Smooth muscle cell (in vitro differentiated cells): ENCODE measurements around the gene TMEM229A. TPM values are rescaled to one million over a fixed set of nuclear protein-coding genes. Genes with fewer than 3 reads are reported as not detected.

ENCODE experiments used
- DNase-seq: peaks from one replicate; lab custom pipeline; 2025; ENCODE audit not compliant: unreplicated experiment; lab: John Stamatoyannopoulos, UW
- H2AFZ ChIP-seq: fragments of 200-600 bp; sonication (generic); 2 replicates; pipeline ENCODE4 v1.6.0; 2016; ENCODE audit warnings: antibody characterized with exemption, low read depth, mild to moderate bottlenecking
- H3F3A ChIP-seq: fragments of 200-600 bp; sonication (generic); 2 replicates; pipeline ENCODE4 v1.6.0; 2017; ENCODE audit warnings: antibody characterized with exemption, low read depth
- H3K27ac ChIP-seq: fragments of 200-600 bp; sonication (generic); 2 replicates; pipeline ENCODE4 v1.5.1; 2016; ENCODE audit warnings: low read depth, mild to moderate bottlenecking
- H3K27me3 ChIP-seq: fragments of 200-600 bp; sonication (generic); 2 replicates; pipeline ENCODE4 v1.6.1; 2016; ENCODE audit warnings: low read depth, mild to moderate bottlenecking
- H3K36me3 ChIP-seq: fragments of 200-600 bp; sonication (generic); 2 replicates; pipeline ENCODE4 v1.5.1; 2016; ENCODE audit warnings: low read depth
- H3K4me1 ChIP-seq: fragments of 200-600 bp; sonication (generic); 2 replicates; pipeline ENCODE4 v1.5.1; 2016; ENCODE audit warnings: low read depth
- H3K4me2 ChIP-seq: fragments of 200-600 bp; sonication (generic); 2 replicates; pipeline ENCODE4 v1.6.0; 2016; ENCODE audit warnings: mild to moderate bottlenecking
- H3K4me3 ChIP-seq: fragments of 200-600 bp; sonication (generic); 2 replicates; pipeline ENCODE4 v1.5.1; 2016; ENCODE audit warnings: mild to moderate bottlenecking
- H3K79me2 ChIP-seq: fragments of 200-600 bp; sonication (generic); 2 replicates; pipeline ENCODE4 v1.6.0; 2016; ENCODE audit warnings: low read depth, mild to moderate bottlenecking
- H3K9ac ChIP-seq: fragments of 200-600 bp; sonication (generic); 2 replicates; pipeline ENCODE4 v1.6.0; 2016; ENCODE audit warnings: low read depth
- H3K9me3 ChIP-seq: fragments of 200-600 bp; sonication (generic); replicated peaks from 2 replicates; pipeline ENCODE4 v1.5.1; 2016; ENCODE audit warnings: low read depth
- H4K20me1 ChIP-seq: fragments of 200-600 bp; sonication (generic); 2 replicates; pipeline ENCODE4 v1.6.0; 2016; ENCODE audit warnings: low read depth
- WGBS: methylation state at CpG from one replicate; pipeline ENCODE4 v1.1.7; 2016; ENCODE audit warnings: low lambda C conversion rate; 5-methylcytosine and 5-hydroxymethylcytosine counted together
- polyA plus RNA-seq: library from polyadenylated mRNA; unstranded; fragments of >200 nt; fragmentation: Nextera tagmentation; extraction: Ambion mirVana; gene quantifications from 2 replicates; pipeline ENCODE4 v1.2.1, GENCODE V29; 2016
- total RNA-seq: library from RNA; depleted of rRNA; stranded (reverse); fragments of >200 nt; gene quantifications from 2 replicates; pipeline ENCODE4 v1.2.3, GENCODE V29; 2014
- TF ChIP-seq, protein P1 (sequence below): fragments of 200-600 bp; sonication (generic); IDR thresholded peaks from 2 replicates; pipeline ENCODE4 v1.5.1; 2017; ENCODE audit warnings: borderline replicate concordance, mild to moderate bottlenecking, antibody characterized with exemption; ENCODE audit not compliant: insufficient read depth, poor library complexity, severe bottlenecking

TMEM229A gene
- total and polyA plus RNA-seq, 2 experiments from 2014 or later, result not detected

DNA sequence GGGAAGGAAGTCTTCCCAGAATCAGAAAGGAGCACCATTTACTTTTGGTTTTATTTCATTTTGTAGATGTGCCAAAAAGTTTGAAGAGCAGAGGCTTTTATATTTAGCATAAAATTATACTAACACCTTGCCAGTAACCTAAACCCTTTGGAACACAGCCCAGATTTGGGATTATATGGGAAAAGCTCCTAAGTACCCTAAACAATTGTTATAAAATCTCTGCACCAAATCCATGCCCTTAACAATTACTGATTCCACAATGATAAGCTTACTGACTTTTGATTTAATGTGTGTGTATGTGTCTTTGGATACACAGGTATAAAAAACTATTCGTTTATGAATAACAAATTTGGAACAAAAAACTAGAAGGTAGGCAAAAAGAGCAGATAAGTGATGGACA lies 39.0 kb upstream of the TMEM229A start:
- Histone ChIP-seq H3K79me2 (no peaks in the 10 kb centered on the region), H3K27me3 (no peaks in the 10 kb centered on the region), H3K27ac (peak overlapping the region; percentile 77), H4K20me1 (no peaks in the 10 kb centered on the region), H3K4me1 (no peaks in the 10 kb centered on the region), H3K4me3 (no peak overlapping the region), H3F3A (peaks cover 12% of the 10 kb centered on the region), H3K9ac (no peak overlapping the region), H3K4me2 (no peak overlapping the region), H3K36me3 (no peaks in the 10 kb centered on the region), H3K9me3 (no peaks in the 10 kb centered on the region), H2AFZ (no peak overlapping the region)
- WGBS, result 86% methylated on average over 1 of the region's 1 CpG
- DNase-seq, result no peak
- TF ChIP-seq, protein P1, sequence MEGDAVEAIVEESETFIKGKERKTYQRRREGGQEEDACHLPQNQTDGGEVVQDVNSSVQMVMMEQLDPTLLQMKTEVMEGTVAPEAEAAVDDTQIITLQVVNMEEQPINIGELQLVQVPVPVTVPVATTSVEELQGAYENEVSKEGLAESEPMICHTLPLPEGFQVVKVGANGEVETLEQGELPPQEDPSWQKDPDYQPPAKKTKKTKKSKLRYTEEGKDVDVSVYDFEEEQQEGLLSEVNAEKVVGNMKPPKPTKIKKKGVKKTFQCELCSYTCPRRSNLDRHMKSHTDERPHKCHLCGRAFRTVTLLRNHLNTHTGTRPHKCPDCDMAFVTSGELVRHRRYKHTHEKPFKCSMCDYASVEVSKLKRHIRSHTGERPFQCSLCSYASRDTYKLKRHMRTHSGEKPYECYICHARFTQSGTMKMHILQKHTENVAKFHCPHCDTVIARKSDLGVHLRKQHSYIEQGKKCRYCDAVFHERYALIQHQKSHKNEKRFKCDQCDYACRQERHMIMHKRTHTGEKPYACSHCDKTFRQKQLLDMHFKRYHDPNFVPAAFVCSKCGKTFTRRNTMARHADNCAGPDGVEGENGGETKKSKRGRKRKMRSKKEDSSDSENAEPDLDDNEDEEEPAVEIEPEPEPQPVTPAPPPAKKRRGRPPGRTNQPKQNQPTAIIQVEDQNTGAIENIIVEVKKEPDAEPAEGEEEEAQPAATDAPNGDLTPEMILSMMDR, result no peak

- H4K20me1 ChIP-seq, result no peaks in the 10 kb centered on the region
Observed at GRCh38 chr7:124062171-124062570, 29.3 kb upstream of the TMEM229A start.

DNA sequence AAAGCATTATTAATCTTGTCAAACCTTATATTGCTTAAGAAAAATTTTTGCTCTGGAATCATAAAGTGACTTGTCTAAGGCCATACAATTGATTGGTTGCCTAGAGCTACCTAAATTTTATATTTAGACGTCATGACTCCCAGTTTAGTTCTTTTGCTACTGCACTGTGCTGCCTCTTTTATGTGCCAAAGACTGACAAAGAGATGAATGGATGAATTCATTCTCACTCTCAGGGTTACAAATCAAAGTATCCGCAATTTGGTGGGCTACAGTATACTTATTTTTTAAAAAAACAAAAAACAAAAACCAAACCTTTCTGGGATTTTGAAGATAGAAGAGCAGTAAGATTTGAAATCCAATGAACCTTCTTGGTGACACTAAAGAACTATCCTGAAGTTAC lies 27.7 kb upstream of the TMEM229A start:
- no peaks in the 10 kb centered on the region for H3K36me3 ChIP-seq
- DNase-seq, result no peak
- H3K4me3 ChIP-seq, result no peak overlapping the region
- TF ChIP-seq, protein P1, result no peak
- H3K9me3 ChIP-seq, result no peaks in the 10 kb centered on the region
- H3K9ac ChIP-seq, result no peak overlapping the region
- no peak overlapping the region for H3K27ac ChIP-seq
- no peaks in the 10 kb centered on the region for H3F3A ChIP-seq
- no peaks in the 10 kb centered on the region for H3K4me1 ChIP-seq
- H3K79me2 ChIP-seq, result no peaks in the 10 kb centered on the region
- H3K4me2 ChIP-seq, result no peak overlapping the region
- no peaks in the 10 kb centered on the region for H4K20me1 ChIP-seq
- 88% methylated on average over 2 of the region's 2 CpGs for WGBS
- H2AFZ ChIP-seq, result no peak overlapping the region
- peaks cover 11% of the 10 kb centered on the region for H3K27me3 ChIP-seq

More at GRCh38 chr7:124062171-124062570, 29.3 kb upstream of the TMEM229A start:
- peaks cover 11% of the 10 kb centered on the region for H3K27me3 ChIP-seq
- H3K79me2 ChIP-seq, result no peaks in the 10 kb centered on the region
- H3K4me3 ChIP-seq, result no peak overlapping the region
- WGBS, result 35% methylated on average over 1 of the region's 1 CpG
- H3K36me3 ChIP-seq, result no peaks in the 10 kb centered on the region
- no peaks in the 10 kb centered on the region for H3F3A ChIP-seq
- H3K9ac ChIP-seq, result no peak overlapping the region
- H3K27ac ChIP-seq, result no peak overlapping the region
- H3K9me3 ChIP-seq, result no peaks in the 10 kb centered on the region
- TF ChIP-seq, protein P1, result no peak
- H2AFZ ChIP-seq, result no peak overlapping the region
- no peak for DNase-seq
- H3K4me2 ChIP-seq, result no peak overlapping the region
- no peaks in the 10 kb centered on the region for H3K4me1 ChIP-seq

GRCh38 chr7:124059375-124059774 lies 26.5 kb upstream of the TMEM229A start:
- H3F3A ChIP-seq, result no peaks in the 10 kb centered on the region
- H3K27ac ChIP-seq, result no peak overlapping the region
- H2AFZ ChIP-seq, result no peak overlapping the region
- no peak for DNase-seq
- no peak overlapping the region for H3K4me2 ChIP-seq
- peaks cover 11% of the 10 kb centered on the region for H3K27me3 ChIP-seq
- 87% methylated on average over 4 of the region's 4 CpGs for WGBS
- H3K9ac ChIP-seq, result no peak overlapping the region
- no peaks in the 10 kb centered on the region for H3K9me3 ChIP-seq
- H4K20me1 ChIP-seq, result no peaks in the 10 kb centered on the region
- H3K4me1 ChIP-seq, result no peaks in the 10 kb centered on the region
- no peak overlapping the region for H3K4me3 ChIP-seq
- no peaks in the 10 kb centered on the region for H3K36me3 ChIP-seq
- TF ChIP-seq, protein P1, result no peak
- no peaks in the 10 kb centered on the region for H3K79me2 ChIP-seq
